GM21390 (cell line): ENCODE results near the gene PHACTR2.
"Not testable (repeated sequence)": the region's sequence is repeated elsewhere in the genome, so short reads cannot be mapped to it uniquely, and the experiment has no call there.

Experiments used
- ATAC-seq: cut with Tn5 transposase; IDR thresholded peaks from one replicate; pipeline ENCODE4 v1.9.1; 2021; ENCODE audit not compliant: unreplicated experiment

The PHACTR2 gene

DNA sequence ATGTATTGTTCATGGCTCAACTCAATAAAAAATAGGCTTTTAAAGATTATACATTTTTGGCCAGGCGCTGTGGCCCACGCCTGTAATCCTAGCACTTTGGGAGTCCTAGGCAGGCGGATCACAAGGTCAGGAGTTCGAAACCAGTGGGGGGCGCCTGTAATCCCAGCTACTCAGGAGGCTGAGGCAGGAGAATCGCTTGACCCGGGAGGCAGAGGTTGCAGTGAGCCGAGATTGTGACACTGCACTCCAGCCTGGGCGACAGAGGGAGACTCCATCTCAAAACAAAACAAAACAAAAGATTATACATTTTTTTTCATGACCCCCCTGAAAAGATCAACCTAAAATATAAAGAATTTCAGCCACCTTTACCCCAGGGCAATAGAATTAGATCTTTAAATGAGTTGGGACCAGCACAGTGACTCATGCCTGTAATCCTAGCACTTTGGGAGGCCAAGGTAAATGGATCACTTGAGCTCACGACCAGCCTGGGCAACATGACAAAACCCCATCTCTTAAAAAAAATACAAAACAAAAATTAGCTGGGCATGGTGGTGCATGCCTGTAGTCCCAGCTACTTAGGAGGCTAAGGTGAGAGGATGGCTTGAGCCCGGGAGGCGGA lies 60.4 kb downstream of the PHACTR2 start:
- not testable (repeated sequence) for ATAC-seq

GRCh38 chr6:143739341-143739851 lies 61.6 kb downstream of the PHACTR2 start:
- no peak for ATAC-seq

GRCh38 chr6:143740213-143740612 lies 62.4 kb downstream of the PHACTR2 start:
- ATAC-seq = no peak

GRCh38 chr6:143741480-143741879 lies 63.7 kb downstream of the PHACTR2 start:
- no peak for ATAC-seq

GRCh38 chr6:143742070-143742954 lies 64.5 kb downstream of the PHACTR2 start:
- ATAC-seq = no peak

- no peak for ATAC-seq
Measured at GRCh38 chr6:143742955-143743255, 65.1 kb downstream of the PHACTR2 start.

DNA sequence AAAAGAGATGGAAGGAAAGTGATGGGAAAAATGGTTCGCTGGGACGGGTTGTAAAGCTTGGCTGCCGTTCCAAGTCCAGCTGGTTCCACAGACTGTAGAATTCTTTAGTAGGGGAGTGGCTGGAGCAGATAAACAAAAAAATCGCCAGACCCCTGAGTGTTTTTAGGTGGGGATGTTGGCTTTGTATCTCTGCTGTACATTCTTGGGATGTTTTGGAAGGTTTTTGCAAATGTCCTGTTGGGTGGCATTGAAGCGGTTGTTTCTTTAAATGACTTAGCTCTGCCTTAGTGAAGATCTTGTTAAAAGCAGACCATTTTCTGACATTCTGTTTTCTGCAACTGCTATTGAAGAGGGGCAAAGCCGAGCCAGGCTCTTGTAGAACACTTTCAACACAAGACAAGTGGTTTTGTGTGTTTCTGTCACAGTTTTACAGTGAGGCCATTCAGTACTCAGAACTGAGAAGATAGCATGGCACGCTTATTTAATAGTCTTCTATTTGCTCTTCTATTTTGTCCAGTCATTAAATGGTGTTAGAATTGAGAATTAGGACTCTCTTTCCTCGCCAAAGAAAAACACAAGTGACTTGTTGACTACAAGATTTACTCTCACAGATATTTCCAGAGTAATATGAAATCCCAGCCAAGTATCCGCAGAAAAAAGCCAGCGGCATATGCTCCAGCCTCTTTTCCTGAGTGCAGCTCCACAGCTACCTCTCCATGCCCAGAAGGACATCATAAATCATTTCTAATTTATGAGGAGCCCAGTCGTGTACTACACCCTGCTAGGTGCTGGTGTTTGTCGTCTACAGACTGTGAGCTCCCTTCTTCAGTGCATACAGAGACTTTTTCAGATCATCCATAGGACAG lies 65.8 kb downstream of the PHACTR2 start:
- no peak for ATAC-seq

GRCh38 chr6:143744551-143745165 lies 66.9 kb downstream of the PHACTR2 start:
- ATAC-seq = no peak

GRCh38 chr6:143745166-143746133 lies 67.7 kb downstream of the PHACTR2 start:
- ATAC-seq = no peak

DNA sequence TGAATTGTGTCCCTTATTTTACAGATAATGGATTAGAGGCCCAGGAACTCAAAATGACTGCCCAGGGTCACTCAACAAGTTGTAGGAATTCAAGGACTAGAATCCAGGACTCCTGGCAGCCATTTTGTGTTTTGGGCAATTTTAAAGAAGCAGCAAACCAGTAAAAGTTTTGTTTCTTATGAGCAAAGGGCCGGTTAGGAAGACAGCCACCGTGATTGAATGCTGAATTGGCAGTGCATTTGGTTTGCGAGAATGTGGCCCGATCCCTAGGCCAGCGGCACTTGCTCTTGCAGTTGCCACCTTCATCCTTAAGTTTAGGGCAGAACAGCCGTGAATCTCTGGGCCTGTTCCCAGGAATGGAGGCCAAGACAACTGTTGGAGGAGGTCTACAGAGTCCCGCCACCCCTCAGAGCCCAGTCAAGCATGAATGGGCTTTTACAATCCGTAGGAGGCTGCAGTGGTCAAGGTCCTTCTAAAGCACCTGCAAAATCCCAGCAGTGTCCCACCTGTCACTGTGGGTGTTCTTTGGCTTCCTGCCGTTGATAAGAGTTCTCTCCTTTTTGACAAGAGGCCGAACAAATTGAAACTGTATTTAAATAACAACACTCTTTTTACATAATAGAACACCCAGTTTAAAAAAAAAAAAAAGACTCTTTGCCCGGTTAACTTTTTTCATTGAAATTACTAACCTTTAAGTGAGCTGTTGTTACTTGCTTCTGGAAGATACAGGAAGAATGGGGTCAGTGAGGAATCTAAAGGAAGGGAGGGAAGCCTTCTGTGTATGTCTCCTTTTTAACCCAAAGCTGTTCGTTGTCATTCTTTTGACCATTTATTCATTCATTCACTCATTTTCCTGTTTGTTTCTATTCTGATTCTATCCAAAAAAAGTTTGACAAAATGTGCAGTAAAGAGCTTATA lies 68.7 kb downstream of the PHACTR2 start:
- ATAC-seq = no peak

DNA sequence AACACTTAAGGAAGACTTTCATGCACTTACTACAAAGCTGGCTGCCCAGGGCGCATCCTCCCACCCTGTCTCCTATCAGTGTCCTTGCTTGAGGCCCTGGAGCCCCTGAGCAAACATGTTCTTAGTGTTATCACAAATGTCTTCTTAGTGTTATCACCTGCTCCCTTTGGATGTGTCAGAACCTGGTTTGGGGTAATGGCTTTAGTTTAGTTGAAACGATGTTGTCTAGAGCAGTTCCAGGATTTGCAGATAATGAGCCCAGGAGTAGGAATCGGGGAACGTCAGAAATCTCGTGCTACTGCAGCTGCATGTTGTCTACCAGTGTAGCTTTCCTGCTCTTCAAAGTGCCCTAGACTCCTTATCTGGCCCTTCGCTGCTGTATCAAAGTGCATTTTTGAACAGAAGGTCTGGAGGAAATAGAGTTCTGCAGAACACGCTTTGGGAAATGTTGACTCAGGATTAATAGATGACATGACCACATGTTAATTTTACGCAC lies 69.6 kb downstream of the PHACTR2 start:
- ATAC-seq = no peak

DNA sequence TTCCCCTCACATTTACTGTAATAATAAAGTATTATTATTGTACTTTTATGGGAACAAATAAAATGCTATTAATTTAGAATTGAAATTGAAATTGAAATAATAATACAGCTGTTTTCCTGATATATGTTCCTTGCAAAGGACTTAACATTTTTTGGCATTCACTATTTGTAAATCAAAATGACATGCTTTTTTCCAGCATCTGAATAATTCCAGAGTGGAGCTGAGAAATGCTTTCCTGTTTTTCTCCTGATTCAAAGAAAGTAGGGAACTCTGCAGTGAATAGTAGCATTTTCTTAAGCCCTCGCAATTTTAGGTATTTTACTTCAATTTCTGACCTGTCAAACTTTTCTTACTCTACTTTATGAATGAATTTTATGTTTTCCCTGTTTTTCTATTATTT lies 72.1 kb downstream of the PHACTR2 start:
- no peak for ATAC-seq

DNA sequence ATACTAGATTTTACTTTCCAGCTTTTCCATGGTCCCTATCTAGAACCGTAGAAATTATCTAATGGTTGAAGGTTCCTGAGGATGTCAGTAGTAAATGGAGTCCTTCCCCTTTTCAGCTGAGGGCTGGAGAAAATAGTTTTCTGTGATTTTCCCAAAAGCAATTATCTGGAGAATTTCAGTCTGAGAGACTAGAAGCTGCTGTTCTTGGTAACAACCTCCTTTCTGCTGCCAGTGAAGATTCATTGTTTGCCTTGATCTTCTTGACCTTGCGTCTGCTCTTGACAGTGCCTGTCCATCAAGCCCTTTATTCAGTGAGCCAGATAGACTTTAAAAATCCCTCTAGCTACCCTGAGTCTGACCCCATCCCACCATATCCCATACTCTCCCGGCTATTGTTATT lies 73.1 kb downstream of the PHACTR2 start:
- no peak for ATAC-seq

DNA sequence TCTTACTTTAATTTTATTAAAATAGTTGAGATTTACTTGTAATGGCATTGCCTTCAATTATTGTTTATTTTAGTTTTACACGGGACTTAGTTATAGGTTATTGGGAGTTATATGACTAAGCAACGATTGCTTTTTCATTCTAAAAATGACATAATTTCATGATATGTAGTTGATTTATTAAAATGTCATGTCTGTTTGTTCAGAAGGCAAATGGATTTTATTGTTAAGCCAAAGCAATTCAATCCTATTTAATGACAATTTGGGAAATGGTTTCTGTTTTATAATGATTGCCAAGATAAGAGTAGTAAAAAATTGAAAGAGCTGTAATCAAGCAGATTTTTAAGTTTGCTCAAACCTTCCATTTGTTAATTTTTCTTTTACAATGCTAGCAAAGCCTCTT lies 74.7 kb downstream of the PHACTR2 start:
- no peak for ATAC-seq

DNA sequence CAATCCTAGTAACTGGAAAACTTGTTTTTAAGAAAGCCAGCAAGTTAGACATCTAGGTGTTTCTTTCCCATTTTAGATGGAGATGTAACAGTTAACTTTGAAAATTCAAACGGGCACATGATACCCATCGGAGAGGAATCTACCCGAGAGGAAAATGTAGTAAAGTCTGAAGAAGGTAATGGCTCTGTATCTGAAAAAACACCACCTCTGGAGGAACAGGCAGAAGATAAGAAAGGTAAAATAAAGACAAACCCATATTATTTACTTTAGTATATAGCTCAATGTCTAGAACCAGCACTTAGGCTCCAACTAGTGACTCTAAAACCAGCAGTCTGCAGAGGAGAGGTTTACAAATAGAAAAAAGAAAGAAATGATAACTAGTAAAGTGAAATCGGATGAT lies 75.9 kb downstream of the PHACTR2 start:
- ATAC-seq = no peak

- ATAC-seq = no peak
Measured at GRCh38 chr6:143754204-143754603, 76.4 kb downstream of the PHACTR2 start.

GRCh38 chr6:143755301-143755744 lies 77.6 kb downstream of the PHACTR2 start:
- no peak for ATAC-seq

GRCh38 chr6:143757346-143757832 lies 79.6 kb downstream of the PHACTR2 start:
- ATAC-seq = no peak
